NCI-H345 (cell line): ENCODE results near the gene FOXK1.

Experiments
- DNase-seq: peaks from one replicate; lab custom pipeline; 2025; lab: John Stamatoyannopoulos, UW

Gene FOXK1

GRCh38 chr7:4745265-4745919 lies 63.3 kb downstream of the FOXK1 start:
- no peak for DNase-seq

DNA sequence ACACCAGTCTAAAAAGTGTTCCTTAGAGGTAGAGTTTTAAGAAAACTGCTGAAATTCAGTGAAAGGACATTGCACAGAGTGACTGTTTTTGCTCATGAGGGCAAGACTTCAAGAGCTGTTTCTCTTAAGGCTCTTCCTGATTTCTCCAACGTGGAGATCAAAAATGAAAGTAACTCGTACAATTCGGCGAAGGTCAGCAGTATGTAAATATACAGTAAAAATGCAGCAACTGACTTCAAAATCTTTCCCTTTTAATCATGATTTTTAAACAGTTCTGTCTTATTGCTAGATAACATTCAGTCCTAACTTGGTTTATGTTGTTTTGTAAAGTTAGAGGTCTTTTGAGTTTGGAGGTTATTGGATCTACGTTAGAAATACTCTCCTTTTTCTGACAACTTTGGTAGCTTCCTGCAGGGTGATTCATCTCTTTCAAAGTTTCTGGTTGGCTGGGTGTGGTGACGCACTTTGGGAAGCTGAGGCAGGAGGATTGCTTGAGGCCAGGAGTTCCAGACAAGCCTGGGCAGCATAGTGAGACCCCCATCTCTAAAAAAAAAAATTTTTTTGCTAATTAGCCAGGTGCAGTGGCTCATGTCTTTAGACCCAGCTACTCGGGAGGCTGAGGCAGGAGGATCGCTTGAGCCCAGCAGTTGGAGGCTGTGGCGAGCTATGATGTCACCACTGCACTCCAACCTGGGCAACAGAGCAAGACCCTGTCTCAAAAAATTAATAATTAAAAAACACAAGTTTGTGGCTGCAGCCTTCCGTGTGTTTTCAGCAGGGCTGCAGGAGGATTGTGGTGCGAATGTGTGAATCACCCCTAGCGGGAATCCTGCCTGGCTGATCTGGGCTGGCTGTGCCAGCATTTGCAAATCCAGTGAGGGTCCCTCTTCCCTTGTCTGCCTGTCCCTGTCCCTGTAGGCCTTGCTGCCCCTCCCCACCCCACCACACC lies 64.2 kb downstream of the FOXK1 start:
- no peak for DNase-seq

DNA sequence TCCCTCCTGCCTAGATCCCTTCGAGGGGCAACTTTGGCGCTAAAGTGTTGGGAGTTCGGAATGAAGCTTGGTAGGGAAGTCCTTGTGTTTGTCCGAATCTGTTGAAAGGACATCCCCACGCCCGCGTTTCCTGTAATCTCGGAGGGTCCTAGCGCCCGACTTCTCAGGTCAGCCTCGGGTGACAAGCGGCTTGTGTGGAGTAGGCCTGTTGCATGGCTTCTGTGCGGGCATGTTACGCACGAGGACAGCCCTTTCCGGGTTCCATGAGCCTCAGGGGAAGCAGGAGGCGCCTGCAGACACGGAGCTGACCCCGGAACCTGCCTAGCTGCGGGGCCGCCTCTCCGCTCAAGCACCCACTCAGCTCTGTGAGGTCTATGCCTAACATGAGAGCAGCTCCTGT lies 64.9 kb downstream of the FOXK1 start:
- DNase-seq, result no peak

GRCh38 chr7:4747746-4748145 lies 65.7 kb downstream of the FOXK1 start:
- no peak for DNase-seq

- no peak for DNase-seq
Observed at GRCh38 chr7:4748231-4748681, 66.2 kb downstream of the FOXK1 start.

DNA sequence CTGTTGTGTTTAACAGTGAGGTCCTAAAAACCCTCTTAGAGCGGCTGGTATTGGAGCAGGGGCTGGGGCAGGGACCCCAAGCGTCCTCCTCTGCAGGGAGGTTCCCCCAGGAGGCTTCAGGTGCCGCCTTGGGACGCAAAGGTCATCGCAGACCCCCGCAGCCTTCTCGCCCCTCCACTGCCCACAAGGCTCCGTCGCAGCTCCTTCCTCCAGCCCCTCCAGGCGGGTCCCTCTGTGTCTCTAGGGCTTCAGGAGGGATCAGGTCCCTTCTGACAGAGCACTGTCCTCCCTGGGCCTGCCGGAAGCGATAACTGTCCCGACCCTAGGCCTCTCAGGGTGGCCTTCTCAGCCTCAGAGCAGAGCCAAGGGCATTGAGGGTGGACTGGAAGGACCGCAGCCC lies 67.3 kb downstream of the FOXK1 start:
- DNase-seq, result no peak

DNA sequence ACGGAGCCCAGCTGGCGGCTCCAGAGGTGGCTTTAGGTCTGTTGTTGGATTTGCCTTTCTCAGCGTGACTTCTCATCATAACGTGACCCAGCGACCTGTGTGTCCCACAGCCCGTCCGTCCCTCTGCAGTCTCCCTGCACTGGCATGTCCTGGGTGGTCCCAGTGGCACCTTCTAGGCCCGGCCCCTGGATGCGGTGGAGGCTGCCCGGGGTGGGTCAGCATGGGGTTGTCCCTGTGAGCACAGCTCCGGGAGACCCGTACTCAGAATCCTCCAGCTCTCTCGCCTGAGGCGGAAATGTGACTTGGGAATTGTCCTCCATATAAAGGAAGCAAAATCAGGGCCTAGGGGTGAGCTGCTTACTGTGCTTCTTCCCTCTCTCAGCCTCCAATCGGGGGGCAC lies 67.7 kb downstream of the FOXK1 start:
- DNase-seq, result no peak

GRCh38 chr7:4751398-4751947 lies 69.4 kb downstream of the FOXK1 start:
- DNase-seq, result no peak

GRCh38 chr7:4753598-4754432 lies 71.7 kb downstream of the FOXK1 start:
- peak; percentile 77 for DNase-seq

DNA sequence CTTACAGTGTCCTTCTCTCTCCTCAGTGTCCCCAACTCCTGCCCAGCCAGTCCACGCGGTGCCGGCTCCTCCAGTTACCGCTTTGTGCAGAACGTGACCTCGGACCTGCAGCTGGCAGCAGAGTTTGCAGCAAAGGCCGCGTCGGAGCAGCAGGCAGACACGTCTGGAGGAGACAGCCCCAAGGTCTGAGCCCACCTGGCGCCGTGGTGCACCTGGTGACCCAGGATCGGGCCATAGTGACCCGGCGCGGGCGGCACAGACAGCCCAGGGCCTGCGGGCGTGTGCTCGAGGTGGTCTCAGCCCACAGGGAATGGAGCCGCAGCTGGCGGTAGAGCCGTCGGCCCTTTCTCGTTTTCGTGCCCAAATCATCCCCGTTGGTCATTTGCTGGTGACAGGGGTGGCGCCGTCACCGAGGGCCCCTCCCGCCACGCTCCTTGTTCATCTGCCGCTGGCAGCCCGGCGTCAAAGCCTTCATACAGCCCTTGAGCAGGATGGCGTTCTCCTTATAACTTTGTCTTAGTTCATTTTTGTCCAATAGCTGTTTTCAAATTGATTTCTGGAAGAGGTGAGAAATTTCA lies 72.4 kb downstream of the FOXK1 start:
- no peak for DNase-seq

DNA sequence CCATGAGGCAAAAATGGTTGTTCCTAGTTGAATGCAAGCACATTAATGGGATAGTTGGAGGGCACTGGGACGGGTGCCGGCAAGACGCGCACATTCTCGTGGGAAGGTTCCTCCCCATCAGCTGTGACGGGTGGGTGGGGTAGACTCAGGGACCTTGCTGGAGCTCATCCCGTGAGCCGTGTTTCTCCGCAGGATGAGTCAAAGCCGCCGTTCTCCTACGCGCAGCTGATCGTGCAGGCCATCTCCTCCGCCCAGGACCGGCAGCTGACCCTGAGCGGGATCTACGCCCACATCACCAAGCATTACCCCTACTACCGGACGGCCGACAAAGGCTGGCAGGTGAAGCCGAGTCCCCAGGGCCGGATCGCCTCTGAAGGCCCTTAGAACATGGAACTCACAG lies 73.0 kb downstream of the FOXK1 start:
- DNase-seq, result no peak

GRCh38 chr7:4758111-4758510 lies 76.0 kb downstream of the FOXK1 start:
- no peak for DNase-seq

DNA sequence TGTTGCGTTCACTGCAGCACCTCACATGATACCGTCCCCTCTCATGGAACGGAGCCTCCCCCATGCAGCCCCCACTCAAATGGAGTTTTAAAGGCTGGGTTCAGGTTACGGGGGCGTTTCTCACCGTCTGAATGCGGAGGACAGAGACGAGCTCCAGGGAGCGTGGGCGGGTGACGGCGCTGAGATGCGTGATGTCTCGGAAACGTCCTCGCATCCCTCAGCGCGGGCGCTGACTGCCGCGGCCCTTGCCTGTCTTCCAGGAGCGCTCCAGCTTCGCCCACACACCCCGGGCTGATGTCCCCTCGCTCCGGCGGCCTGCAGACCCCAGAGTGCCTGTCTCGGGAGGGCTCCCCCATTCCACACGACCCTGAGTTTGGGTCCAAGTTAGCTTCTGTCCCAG lies 76.7 kb downstream of the FOXK1 start:
- no peak for DNase-seq

GRCh38 chr7:4759211-4759610 lies 77.1 kb downstream of the FOXK1 start:
- DNase-seq, result no peak

DNA sequence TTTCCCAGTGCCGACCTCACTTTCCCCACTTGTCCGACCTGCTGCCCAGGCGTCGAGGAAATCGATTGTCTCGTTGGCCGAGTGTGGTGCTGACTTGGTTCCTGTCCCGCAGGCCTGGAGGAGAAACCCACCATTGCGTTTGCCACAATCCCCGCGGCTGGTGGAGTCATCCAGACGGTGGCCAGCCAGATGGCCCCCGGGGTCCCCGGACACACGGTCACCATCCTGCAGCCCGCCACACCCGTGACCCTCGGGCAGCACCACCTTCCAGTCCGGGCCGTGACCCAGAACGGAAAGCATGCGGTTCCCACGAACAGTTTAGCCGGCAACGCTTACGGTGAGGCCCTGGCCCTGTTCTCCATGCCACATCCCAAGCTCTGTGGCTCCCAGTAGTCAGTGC lies 78.9 kb downstream of the FOXK1 start:
- DNase-seq, result no peak

DNA sequence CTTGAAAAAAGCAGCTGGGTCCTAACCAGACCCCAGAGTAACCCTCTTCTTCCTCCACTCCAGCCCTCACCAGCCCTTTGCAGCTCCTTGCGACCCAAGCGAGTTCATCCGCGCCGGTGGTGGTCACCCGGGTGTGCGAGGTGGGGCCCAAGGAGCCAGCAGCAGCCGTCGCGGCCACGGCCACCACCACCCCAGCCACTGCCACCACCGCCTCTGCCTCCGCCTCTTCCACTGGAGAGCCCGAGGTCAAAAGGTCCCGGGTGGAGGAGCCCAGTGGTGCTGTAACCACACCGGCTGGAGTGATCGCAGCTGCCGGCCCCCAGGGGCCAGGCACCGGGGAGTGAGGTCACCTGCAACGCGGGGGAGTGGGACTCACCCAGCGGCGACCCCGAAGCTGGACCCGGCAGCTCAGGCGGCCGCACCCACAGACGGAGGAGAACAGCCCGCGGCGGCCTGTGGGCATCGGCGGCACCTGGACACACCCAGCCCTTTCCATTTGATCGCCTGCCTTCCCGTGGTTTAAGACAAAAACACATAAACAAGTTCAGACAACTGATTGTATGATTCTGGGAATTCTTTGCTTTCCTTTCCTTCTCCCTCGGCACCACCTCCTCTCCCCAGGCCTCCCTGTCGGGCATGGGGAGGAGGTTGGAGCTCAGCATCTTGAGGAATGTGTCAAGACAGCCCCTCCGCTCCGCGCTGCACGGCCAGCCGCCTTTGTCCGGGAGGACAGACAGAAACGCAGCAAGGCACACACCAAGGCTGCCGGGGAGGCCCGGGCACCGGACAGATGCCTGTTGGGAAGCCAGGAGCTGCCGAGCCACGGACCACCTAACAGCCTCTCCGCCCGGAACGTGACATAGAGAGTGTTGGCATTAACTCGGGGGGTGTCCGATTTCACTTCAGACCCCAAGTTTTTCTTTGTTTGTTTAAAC lies 80.3 kb downstream of the FOXK1 start:
- no peak for DNase-seq

DNA sequence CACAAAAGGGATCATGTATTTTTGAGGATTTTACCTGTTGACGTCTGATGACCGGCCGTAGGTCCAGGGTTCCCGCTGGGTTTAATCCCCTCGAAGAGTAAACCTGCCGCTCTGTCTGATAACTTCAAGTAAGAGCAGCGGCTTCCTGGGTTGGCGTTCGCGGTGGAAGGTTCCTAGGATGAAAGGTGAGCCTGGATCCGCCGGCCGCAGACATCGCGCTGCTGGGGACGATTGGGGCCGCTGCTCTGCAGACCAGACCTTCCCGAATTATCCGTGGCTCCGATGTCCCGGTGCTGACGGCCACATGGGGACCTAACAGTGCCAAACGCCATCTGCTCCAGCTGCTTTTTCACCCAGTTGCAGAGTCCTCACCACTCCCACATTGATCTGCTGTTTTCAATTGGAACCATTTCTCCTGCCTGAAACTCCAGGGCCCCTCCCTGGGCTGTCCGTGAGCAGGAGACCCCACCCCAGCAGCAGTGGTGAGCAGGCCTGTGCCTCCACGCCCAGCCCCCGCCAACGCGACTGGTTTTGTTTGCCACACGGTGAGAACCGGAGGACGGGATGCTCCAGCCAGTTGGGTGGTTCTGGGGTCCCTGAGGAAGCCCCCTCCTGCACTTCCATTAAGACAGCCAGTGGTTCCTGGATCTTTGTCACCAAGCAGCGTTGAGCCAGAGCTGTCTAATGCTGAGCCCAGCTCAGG lies 81.1 kb downstream of the FOXK1 start:
- no peak for DNase-seq

- DNase-seq, result no peak
Observed at GRCh38 chr7:4763794-4764185, 81.7 kb downstream of the FOXK1 start.

- DNase-seq, result no peak
Observed at GRCh38 chr7:4764402-4765007, 82.4 kb downstream of the FOXK1 start.
